Neural cell (in vitro differentiated cells): ENCODE data around the gene TYK2. TPM values are rescaled to one million over a fixed set of nuclear protein-coding genes. Genes with fewer than 3 reads are reported as not detected.

Experiments
- H2AFZ ChIP-seq: fragments of 200-600, 300-800 bp; sonication (generic), shearing (Covaris generic); 2 replicates; pipeline ENCODE4 v1.6.0; 2014; ENCODE audit warnings: low read depth, mild to moderate bottlenecking, antibody characterized with exemption, low read length, moderate library complexity
- H3F3A ChIP-seq: fragments of 200-600 bp; shearing (Covaris generic); 2 replicates; pipeline ENCODE4 v1.6.1; 2016; ENCODE audit warnings: mild to moderate bottlenecking, moderate library complexity, mixed read lengths, antibody characterized with exemption, low read length; ENCODE audit not compliant: insufficient read depth, poor library complexity, severe bottlenecking
- H3K27ac ChIP-seq: fragments of 200-600, 300-800 bp; sonication (generic), shearing (Covaris generic); 2 replicates; pipeline ENCODE4 v1.5.1; 2014; ENCODE audit warnings: mild to moderate bottlenecking, low read length, moderate library complexity
- H3K27me3 ChIP-seq: fragments of 300-800, 200-600 bp; sonication (generic), shearing (Covaris generic); 2 replicates; pipeline ENCODE4 v1.6.0; 2014; ENCODE audit warnings: mild to moderate bottlenecking, low read depth, low read length, moderate library complexity; ENCODE audit not compliant: insufficient read depth
- H3K36me3 ChIP-seq: fragments of 300-800, 200-600 bp; sonication (generic), shearing (Covaris generic); 2 replicates; pipeline ENCODE4 v1.5.1; 2014; ENCODE audit warnings: mild to moderate bottlenecking, antibody characterized with exemption, low read length, moderate library complexity; ENCODE audit not compliant: insufficient read depth
- H3K4me2 ChIP-seq: fragments of 300-800, 200-600 bp; sonication (generic), shearing (Covaris generic); 2 replicates; pipeline ENCODE4 v1.6.0; 2014; ENCODE audit warnings: mild to moderate bottlenecking, low read length
- H3K4me3 ChIP-seq: fragments of 300-800, 200-600 bp; sonication (generic), shearing (Covaris generic); 2 replicates; pipeline ENCODE4 v1.5.1; 2014; ENCODE audit warnings: mild to moderate bottlenecking, low read length, moderate library complexity
- H3K79me2 ChIP-seq: fragments of 200-600 bp; shearing (Covaris generic); replicated peaks from 2 replicates; pipeline ENCODE4 v1.6.0; 2014; ENCODE audit warnings: mild to moderate bottlenecking, low read length, moderate library complexity; ENCODE audit not compliant: insufficient read depth
- H3K9ac ChIP-seq: fragments of 300-800, 200-600 bp; sonication (generic), shearing (Covaris generic); 2 replicates; pipeline ENCODE4 v1.6.1; 2016; ENCODE audit warnings: mild to moderate bottlenecking, low read length, mixed read lengths
- H3K9me2 ChIP-seq: fragments of 200-600 bp; shearing (Covaris generic); 2 replicates; pipeline ENCODE4 v1.6.1; 2016; ENCODE audit warnings: mild to moderate bottlenecking, low read length, mixed read lengths; ENCODE audit not compliant: insufficient read depth
- H3K9me3 ChIP-seq: fragments of 200-600, 300-800 bp; sonication (generic), shearing (Covaris generic); 2 replicates; pipeline ENCODE4 v1.6.1; 2016; ENCODE audit warnings: mild to moderate bottlenecking, mixed run types, low read length, moderate library complexity, mixed read lengths
- H4K20me1 ChIP-seq: fragments of 200-600 bp; shearing (Covaris generic); 2 replicates; pipeline ENCODE4 v1.6.1; 2016; ENCODE audit warnings: mild to moderate bottlenecking, mixed run types; ENCODE audit not compliant: insufficient read depth
- EP300 ChIP-seq: fragments of 450-650 bp; conservative IDR thresholded peaks from 2 replicates; pipeline ENCODE4 v1.6.1; 2014; ENCODE audit warnings: antibody characterized with exemption, mild to moderate bottlenecking, moderate library complexity; ENCODE audit not compliant: poor library complexity, severe bottlenecking
- EZH2 ChIP-seq: fragments of 200-600, 300-800 bp; shearing (Covaris generic), sonication (generic); IDR thresholded peaks from 2 replicates; pipeline ENCODE4 v1.6.1; 2014; ENCODE audit warnings: antibody characterized with exemption, low read length, borderline replicate concordance, mild to moderate bottlenecking; ENCODE audit not compliant: insufficient read depth, poor library complexity, severe bottlenecking
- MXI1 ChIP-seq: fragments of 450-650 bp; conservative IDR thresholded peaks from 2 replicates; pipeline ENCODE4 v1.6.1; 2014; ENCODE audit warnings: antibody characterized with exemption, mild to moderate bottlenecking; ENCODE audit not compliant: poor library complexity, severe bottlenecking
- POLR2AphosphoS5 ChIP-seq: IDR thresholded peaks from 2 replicates; pipeline ENCODE4 v1.6.1; 2012
- RAD21 ChIP-seq: fragments of 450-650 bp; conservative IDR thresholded peaks from 2 replicates; pipeline ENCODE4 v1.6.1; 2014; ENCODE audit warnings: antibody characterized with exemption, mild to moderate bottlenecking, moderate library complexity
- SMC3 ChIP-seq: fragments of 450-650 bp; conservative IDR thresholded peaks from 2 replicates; pipeline ENCODE4 v1.6.1; 2014; ENCODE audit warnings: antibody characterized with exemption, mild to moderate bottlenecking, moderate library complexity; ENCODE audit not compliant: poor library complexity
- TAF1 ChIP-seq: IDR thresholded peaks from 2 replicates; pipeline ENCODE4 v1.6.1; 2012; ENCODE audit warnings: low read depth
- polyA plus RNA-seq: library from polyadenylated mRNA; depleted of rRNA; stranded (reverse); fragments of >200 nt; gene quantifications from 2 replicates; pipeline ENCODE4 v1.2.3, GENCODE V29; 2014
- TF ChIP-seq, protein P1 (sequence below): IDR thresholded peaks from 2 replicates; pipeline ENCODE4 v1.6.1; 2012; ENCODE audit warnings: borderline replicate concordance
- TF ChIP-seq, protein P2 (sequence below): fragments of 450-650 bp; IDR thresholded peaks from 2 replicates; pipeline ENCODE4 v1.5.1; 2014; ENCODE audit warnings: antibody characterized with exemption, mild to moderate bottlenecking, moderate library complexity; ENCODE audit not compliant: poor library complexity, severe bottlenecking

TYK2 gene
- polyA plus RNA-seq, 1 donor from 2014 or later, result 95.8 TPM

DNA sequence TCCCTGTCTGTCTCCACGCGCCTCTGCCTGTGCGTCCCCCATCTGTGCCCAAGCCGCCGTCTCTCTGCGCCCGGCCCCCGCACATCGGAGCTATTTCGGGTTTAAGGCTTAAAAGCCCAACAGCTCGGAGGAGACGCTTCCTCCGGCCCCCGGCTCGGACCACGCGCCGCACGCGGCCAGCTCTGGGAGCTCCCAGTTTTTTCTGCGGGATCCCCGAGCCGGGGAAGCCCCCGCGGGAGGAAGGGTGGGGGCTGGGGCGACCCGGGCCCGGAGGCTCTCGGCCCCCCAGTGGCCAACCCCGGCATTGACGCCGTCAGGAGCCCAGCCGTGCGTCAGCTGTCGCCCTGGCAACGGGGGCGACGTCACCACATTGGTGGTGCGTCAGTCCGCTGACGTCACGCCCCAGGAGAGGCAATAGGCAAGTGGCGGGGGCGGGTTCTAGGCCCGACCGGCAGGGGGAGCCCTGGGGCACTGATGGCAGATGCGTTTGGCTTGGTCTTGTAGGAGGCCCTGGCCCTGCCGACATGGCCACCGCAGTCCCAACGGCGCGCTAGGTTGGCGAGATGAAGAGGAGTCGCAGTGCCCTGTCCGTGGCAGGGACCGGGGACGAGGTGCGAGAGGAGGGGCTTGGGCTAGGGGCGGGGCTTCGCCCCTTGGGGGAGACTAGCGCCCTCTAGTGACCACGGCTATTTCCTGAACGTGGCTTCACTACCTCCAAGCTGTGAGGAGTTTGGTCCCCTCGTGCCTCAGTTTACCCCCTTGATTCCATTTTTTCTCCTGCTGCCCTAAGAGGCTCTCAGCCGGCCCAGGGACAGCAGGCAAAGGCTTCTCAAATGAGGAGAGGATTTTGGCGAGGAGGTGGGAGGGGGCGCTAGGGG is 36.2 kb upstream of the TYK2 start:
- Histone ChIP-seq H2AFZ (peak overlapping the region; percentile 33), H3K9ac (peak overlapping the region; percentile 68), H3K27me3 (peaks cover 65% of the 10 kb centered on the region)

DNA sequence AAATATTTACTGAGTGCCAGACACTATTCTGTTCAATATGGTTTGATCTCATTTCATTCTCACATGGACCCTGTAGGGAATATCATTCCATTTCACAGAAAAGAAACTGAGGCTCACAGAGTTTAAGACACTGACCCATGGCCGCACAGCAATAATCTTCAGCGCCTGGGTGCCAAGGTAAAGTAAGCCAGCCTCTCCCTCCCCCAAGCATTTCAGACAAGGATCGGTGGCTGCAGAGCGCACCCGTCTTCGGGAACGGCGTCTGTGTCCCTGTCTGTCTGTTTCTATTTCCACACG is 35.7 kb upstream of the TYK2 start:
- peak overlapping the region; percentile 33 for H2AFZ ChIP-seq
- peak overlapping the region; percentile 39 for H3K4me2 ChIP-seq
- peak overlapping the region; percentile 73 for H3K4me3 ChIP-seq
- no peaks in the 10 kb centered on the region for H3K9me3 ChIP-seq
- H3F3A ChIP-seq, result peaks cover 2% of the 10 kb centered on the region
- peak; percentile 5 for TF ChIP-seq POLR2AphosphoS5
- TF ChIP-seq, protein P1, sequence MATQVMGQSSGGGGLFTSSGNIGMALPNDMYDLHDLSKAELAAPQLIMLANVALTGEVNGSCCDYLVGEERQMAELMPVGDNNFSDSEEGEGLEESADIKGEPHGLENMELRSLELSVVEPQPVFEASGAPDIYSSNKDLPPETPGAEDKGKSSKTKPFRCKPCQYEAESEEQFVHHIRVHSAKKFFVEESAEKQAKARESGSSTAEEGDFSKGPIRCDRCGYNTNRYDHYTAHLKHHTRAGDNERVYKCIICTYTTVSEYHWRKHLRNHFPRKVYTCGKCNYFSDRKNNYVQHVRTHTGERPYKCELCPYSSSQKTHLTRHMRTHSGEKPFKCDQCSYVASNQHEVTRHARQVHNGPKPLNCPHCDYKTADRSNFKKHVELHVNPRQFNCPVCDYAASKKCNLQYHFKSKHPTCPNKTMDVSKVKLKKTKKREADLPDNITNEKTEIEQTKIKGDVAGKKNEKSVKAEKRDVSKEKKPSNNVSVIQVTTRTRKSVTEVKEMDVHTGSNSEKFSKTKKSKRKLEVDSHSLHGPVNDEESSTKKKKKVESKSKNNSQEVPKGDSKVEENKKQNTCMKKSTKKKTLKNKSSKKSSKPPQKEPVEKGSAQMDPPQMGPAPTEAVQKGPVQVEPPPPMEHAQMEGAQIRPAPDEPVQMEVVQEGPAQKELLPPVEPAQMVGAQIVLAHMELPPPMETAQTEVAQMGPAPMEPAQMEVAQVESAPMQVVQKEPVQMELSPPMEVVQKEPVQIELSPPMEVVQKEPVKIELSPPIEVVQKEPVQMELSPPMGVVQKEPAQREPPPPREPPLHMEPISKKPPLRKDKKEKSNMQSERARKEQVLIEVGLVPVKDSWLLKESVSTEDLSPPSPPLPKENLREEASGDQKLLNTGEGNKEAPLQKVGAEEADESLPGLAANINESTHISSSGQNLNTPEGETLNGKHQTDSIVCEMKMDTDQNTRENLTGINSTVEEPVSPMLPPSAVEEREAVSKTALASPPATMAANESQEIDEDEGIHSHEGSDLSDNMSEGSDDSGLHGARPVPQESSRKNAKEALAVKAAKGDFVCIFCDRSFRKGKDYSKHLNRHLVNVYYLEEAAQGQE, result no peak
- peaks cover 59% of the 10 kb centered on the region for H3K27me3 ChIP-seq
- no peaks in the 10 kb centered on the region for H3K9me2 ChIP-seq
- no peaks in the 10 kb centered on the region for H4K20me1 ChIP-seq
- H3K79me2 ChIP-seq, result no peaks in the 10 kb centered on the region
- no peaks in the 10 kb centered on the region for H3K36me3 ChIP-seq
- peak overlapping the region; percentile 68 for H3K9ac ChIP-seq
- no peak overlapping the region for H3K27ac ChIP-seq

More for the DNA sequence above, 36.2 kb upstream of the TYK2 start:
- Histone ChIP-seq H3K27ac (no peak overlapping the region), H3F3A (peaks cover 5% of the 10 kb centered on the region), H3K36me3 (no peaks in the 10 kb centered on the region), H4K20me1 (no peaks in the 10 kb centered on the region), H3K9me3 (no peaks in the 10 kb centered on the region), H3K79me2 (no peaks in the 10 kb centered on the region), H3K4me3 (peak overlapping the region; percentile 73), H3K4me2 (peak overlapping the region; percentile 39), H3K9me2 (no peaks in the 10 kb centered on the region)
- peak; percentile 58 for TF ChIP-seq MXI1
- peak; percentile 69 for TF ChIP-seq EP300
- TF ChIP-seq TAF1, result no peak
- TF ChIP-seq, protein P1, result no peak
- peak; percentile 35 for TF ChIP-seq RAD21
- TF ChIP-seq EZH2, result no peak
- peak; percentile 13 for TF ChIP-seq POLR2AphosphoS5
- peak; percentile 62 for TF ChIP-seq SMC3
- TF ChIP-seq, protein P2, sequence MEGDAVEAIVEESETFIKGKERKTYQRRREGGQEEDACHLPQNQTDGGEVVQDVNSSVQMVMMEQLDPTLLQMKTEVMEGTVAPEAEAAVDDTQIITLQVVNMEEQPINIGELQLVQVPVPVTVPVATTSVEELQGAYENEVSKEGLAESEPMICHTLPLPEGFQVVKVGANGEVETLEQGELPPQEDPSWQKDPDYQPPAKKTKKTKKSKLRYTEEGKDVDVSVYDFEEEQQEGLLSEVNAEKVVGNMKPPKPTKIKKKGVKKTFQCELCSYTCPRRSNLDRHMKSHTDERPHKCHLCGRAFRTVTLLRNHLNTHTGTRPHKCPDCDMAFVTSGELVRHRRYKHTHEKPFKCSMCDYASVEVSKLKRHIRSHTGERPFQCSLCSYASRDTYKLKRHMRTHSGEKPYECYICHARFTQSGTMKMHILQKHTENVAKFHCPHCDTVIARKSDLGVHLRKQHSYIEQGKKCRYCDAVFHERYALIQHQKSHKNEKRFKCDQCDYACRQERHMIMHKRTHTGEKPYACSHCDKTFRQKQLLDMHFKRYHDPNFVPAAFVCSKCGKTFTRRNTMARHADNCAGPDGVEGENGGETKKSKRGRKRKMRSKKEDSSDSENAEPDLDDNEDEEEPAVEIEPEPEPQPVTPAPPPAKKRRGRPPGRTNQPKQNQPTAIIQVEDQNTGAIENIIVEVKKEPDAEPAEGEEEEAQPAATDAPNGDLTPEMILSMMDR, result peak; percentile 96
